Ishikawa (cell line): ENCODE data around the gene WDR70.

Experiments
- EP300 ChIP-seq: IDR thresholded peaks from 2 replicates; pipeline ENCODE4 v1.6.1; 2012; ENCODE audit warnings: borderline replicate concordance
- FOXM1 ChIP-seq: IDR thresholded peaks from 2 replicates; pipeline ENCODE4 v1.6.1; 2012; ENCODE audit warnings: low read depth, borderline replicate concordance
- MAX ChIP-seq: IDR thresholded peaks from 2 replicates; pipeline ENCODE4 v1.6.1; 2012
- RAD21 ChIP-seq: IDR thresholded peaks from 2 replicates; pipeline ENCODE4 v1.6.1; 2012; ENCODE audit warnings: low read depth
- REST ChIP-seq: IDR thresholded peaks from 2 replicates; pipeline ENCODE4 v1.6.1; 2012; ENCODE audit warnings: low read depth, mild to moderate bottlenecking
- TAF1 ChIP-seq: IDR thresholded peaks from 2 replicates; pipeline ENCODE4 v1.6.1; 2012; ENCODE audit warnings: low read depth, mild to moderate bottlenecking
- TCF12 ChIP-seq: IDR thresholded peaks from 2 replicates; pipeline ENCODE4 v1.6.1; 2012; ENCODE audit warnings: low read depth
- TEAD4 ChIP-seq: IDR thresholded peaks from 2 replicates; pipeline ENCODE4 v1.6.1; 2012
- USF1 ChIP-seq: IDR thresholded peaks from 2 replicates; pipeline ENCODE4 v1.6.1; 2012
- YY1 ChIP-seq: IDR thresholded peaks from 2 replicates; pipeline ENCODE4 v1.6.1; 2012; ENCODE audit warnings: low read depth

GRCh38 chr5:37722236-37723161 lies 343.4 kb downstream of the WDR70 start:
- no peak for TF ChIP-seq EP300
- TF ChIP-seq YY1, result no peak
- TF ChIP-seq TAF1, result no peak
- TF ChIP-seq USF1, result no peak
- no peak for TF ChIP-seq RAD21
- no peak for TF ChIP-seq REST
- TF ChIP-seq MAX, result no peak
- TF ChIP-seq TEAD4, result no peak
- no peak for TF ChIP-seq FOXM1
- no peak for TF ChIP-seq TCF12
